H9 (cell line): ENCODE measurements around the gene BMP2K. TPM values are rescaled to one million over a fixed set of nuclear protein-coding genes. Genes with fewer than 3 reads are reported as not detected.
"Not testable (repeated sequence)": the region's sequence is repeated elsewhere in the genome, so short reads cannot be mapped to it uniquely, and the experiment has no call there.

ENCODE experiments used
- DNase-seq: peaks from one replicate; pipeline ENCODE4 v3.0.0-alpha.2; 2017
- H2AFZ ChIP-seq: one replicate; pipeline ENCODE4 v1.6.1; 2013; ENCODE audit warnings: mild to moderate bottlenecking, low read length, control low read depth, moderate library complexity
- H2AK5ac ChIP-seq: 2 replicates; pipeline ENCODE4 v1.6.1; 2013; ENCODE audit warnings: low read length, control low read depth, mixed read lengths; ENCODE audit not compliant: insufficient read length
- H2BK120ac ChIP-seq: one replicate; pipeline ENCODE4 v1.6.1; 2013; ENCODE audit warnings: low read depth, mild to moderate bottlenecking, low read length, control low read depth, inconsistent platforms; ENCODE audit not compliant: poor library complexity, severe bottlenecking
- H2BK12ac ChIP-seq: 2 replicates; pipeline ENCODE4 v1.6.1; 2013; ENCODE audit warnings: low read length, control low read depth, mixed read lengths, low read depth; ENCODE audit not compliant: insufficient read length
- H2BK15ac ChIP-seq: 2 replicates; pipeline ENCODE4 v1.6.1; 2013; ENCODE audit warnings: low read depth, low read length, control low read depth
- H2BK20ac ChIP-seq: one replicate; pipeline ENCODE4 v1.6.1; 2013; ENCODE audit warnings: low read depth, mild to moderate bottlenecking, low read length, control low read depth, inconsistent platforms; ENCODE audit not compliant: poor library complexity, severe bottlenecking
- H2BK5ac ChIP-seq: 2 replicates; pipeline ENCODE4 v1.6.1; 2013; ENCODE audit warnings: low read length, control low read depth, mixed read lengths; ENCODE audit not compliant: insufficient read length
- H3K14ac ChIP-seq: 2 replicates; pipeline ENCODE4 v1.6.1; 2013; ENCODE audit warnings: low read length, control low read depth; ENCODE audit not compliant: insufficient read depth
- H3K18ac ChIP-seq: 2 replicates; pipeline ENCODE4 v1.6.1; 2013; ENCODE audit warnings: low read depth, mild to moderate bottlenecking, mixed read lengths, low read length, control low read depth; ENCODE audit not compliant: insufficient read length
- H3K23ac ChIP-seq: 2 replicates; pipeline ENCODE4 v1.6.1; 2013; ENCODE audit warnings: low read length, control low read depth, mixed read lengths, low read depth; ENCODE audit not compliant: insufficient read length
- H3K23me2 ChIP-seq: 2 replicates; pipeline ENCODE4 v1.6.1; 2013; ENCODE audit warnings: low read depth, mild to moderate bottlenecking, mixed read lengths, low read length, control low read depth; ENCODE audit not compliant: insufficient read length, poor library complexity, severe bottlenecking
- H3K27ac ChIP-seq: 2 replicates; pipeline ENCODE4 v1.5.1; 2013; ENCODE audit warnings: low read length, control low read depth, mixed read lengths, low read depth; ENCODE audit not compliant: insufficient read length
- H3K27me3 ChIP-seq: 2 replicates; pipeline ENCODE4 v1.6.1; 2013; ENCODE audit warnings: low read length, control low read depth, inconsistent platforms; ENCODE audit not compliant: insufficient read depth
- H3K4ac ChIP-seq: 2 replicates; pipeline ENCODE4 v1.6.1; 2013; ENCODE audit warnings: low read depth, mild to moderate bottlenecking, control low read depth, inconsistent platforms, low read length, moderate library complexity
- H3K4me1 ChIP-seq: 2 replicates; pipeline ENCODE4 v1.6.1; 2013; ENCODE audit warnings: low read length, control low read depth, inconsistent platforms; ENCODE audit not compliant: insufficient read depth
- H3K4me2 ChIP-seq: 2 replicates; pipeline ENCODE4 v1.6.1; 2013; ENCODE audit warnings: low read length, control low read depth, mixed read lengths; ENCODE audit not compliant: insufficient read length, insufficient read depth
- H3K56ac ChIP-seq: 2 replicates; pipeline ENCODE4 v1.6.1; 2013; ENCODE audit warnings: low read depth, mild to moderate bottlenecking, mixed read lengths, low read length, control low read depth; ENCODE audit not compliant: insufficient read length
- H3K79me1 ChIP-seq: 2 replicates; pipeline ENCODE4 v1.6.1; 2013; ENCODE audit warnings: low read depth, mild to moderate bottlenecking, moderate library complexity, low read length, control low read depth, inconsistent platforms; ENCODE audit not compliant: insufficient read depth, poor library complexity, severe bottlenecking
- H3K79me2 ChIP-seq: 2 replicates; pipeline ENCODE4 v1.6.1; 2013; ENCODE audit warnings: low read length, control low read depth, inconsistent platforms; ENCODE audit not compliant: insufficient read depth
- H3K9ac ChIP-seq: 2 replicates; pipeline ENCODE4 v1.6.1; 2013; ENCODE audit warnings: low read length, control low read depth, mixed read lengths; ENCODE audit not compliant: insufficient read length; ENCODE audit errors: extremely low read depth
- H3K9me3 ChIP-seq: one replicate; pipeline ENCODE4 v1.6.1; 2013; ENCODE audit warnings: low read depth, low read length, inconsistent platforms; ENCODE audit not compliant: control insufficient read depth
- H3T11ph ChIP-seq: one replicate; pipeline ENCODE4 v1.6.1; 2013; ENCODE audit warnings: mild to moderate bottlenecking, low read length, control low read depth, inconsistent platforms
- H4K20me1 ChIP-seq: one replicate; pipeline ENCODE4 v1.6.1; 2013; ENCODE audit not compliant: control insufficient read depth, insufficient read length, insufficient read depth
- H4K5ac ChIP-seq: 2 replicates; pipeline ENCODE4 v1.6.1; 2013; ENCODE audit warnings: low read depth, mild to moderate bottlenecking, mixed read lengths, low read length, control low read depth; ENCODE audit not compliant: insufficient read length
- H4K8ac ChIP-seq: replicated peaks from 2 replicates; pipeline ENCODE4 v1.6.1; 2013; ENCODE audit warnings: low read length, control low read depth, mixed read lengths, low read depth; ENCODE audit not compliant: insufficient read length
- H4K91ac ChIP-seq: 2 replicates; pipeline ENCODE4 v1.6.1; 2013; ENCODE audit warnings: low read depth, mild to moderate bottlenecking, moderate library complexity, mixed read lengths, low read length, control low read depth; ENCODE audit not compliant: insufficient read length
- H3K27ac Mint-ChIP-seq, 3 experiments: 2 replicates in 2 of 3; 3 replicates in 1 of 3; pipeline ENCODE4 v1.8.0; 2020 to 2021; ENCODE audit warnings: mixed read lengths in 3 of 3, mild to moderate bottlenecking in 1 of 3, moderate library complexity in 1 of 3
- H3K27me3 Mint-ChIP-seq: 2 replicates; pipeline ENCODE4 v1.8.0; 2021; ENCODE audit warnings: low read depth, mild to moderate bottlenecking, moderate library complexity, mixed read lengths
- H3K36me3 Mint-ChIP-seq, 3 experiments: 2 replicates in 2 of 3; 3 replicates in 1 of 3; pipeline ENCODE4 v1.8.0; 2020 to 2021; ENCODE audit warnings: low read depth in 3 of 3, mixed read lengths in 3 of 3; ENCODE audit not compliant: insufficient read depth in 1 of 3
- H3K4me1 Mint-ChIP-seq, 2 experiments: 2 replicates each; pipeline ENCODE4 v1.8.0; 2020; ENCODE audit warnings: mixed read lengths in 2 of 2
- H3K4me3 Mint-ChIP-seq, 2 experiments: 2 replicates in 1 of 2; 3 replicates in 1 of 2; pipeline ENCODE4 v1.8.0; 2020 to 2021; ENCODE audit warnings: mild to moderate bottlenecking in 2 of 2, mixed read lengths in 2 of 2, moderate library complexity in 1 of 2
- H3K9me3 Mint-ChIP-seq, 2 experiments: 2 replicates in 1 of 2; 3 replicates in 1 of 2; pipeline ENCODE4 v1.8.0; 2020; ENCODE audit warnings: mild to moderate bottlenecking in 2 of 2, mixed read lengths in 2 of 2, moderate library complexity in 1 of 2
- CTCF ChIP-seq: fragments of 200-600 bp; sonication (generic); conservative IDR thresholded peaks from 3 replicates; pipeline ENCODE4 v1.8.0; 2021; ENCODE audit warnings: antibody characterized with exemption, mild to moderate bottlenecking
- WGBS: extraction: QIAGEN DNeasy Blood & Tissue Kit; methylation state at CpG from one replicate; pipeline ENCODE4 v1.1.7; 2013; ENCODE audit warnings: missing lambda C conversion rate, low lambda C conversion rate, mixed read lengths; ENCODE audit not compliant: insufficient read length; ENCODE audit errors: extremely low coverage; 5-methylcytosine and 5-hydroxymethylcytosine counted together
- total RNA-seq: library from RNA; stranded (reverse); gene quantifications from 2 replicates; pipeline ENCODE4 v1.2.1, GENCODE V29; 2021

BMP2K gene
- total RNA-seq, 1 experiment from 2014 or later, result 26.4 TPM

GRCh38 chr4:78907638-78908037 lies 131.5 kb downstream of the BMP2K start:
- H2AK5ac ChIP-seq, result no peak overlapping the region
- no peaks in the 10 kb centered on the region for H3K23me2 ChIP-seq
- Mint-ChIP-seq H3K27ac (no peak overlapping the region), H3K36me3 (peaks cover 7 to 14% (median 9%) of the 10 kb centered on the region in 3 experiments; a peak in 5 of 7 replicates), H3K9me3 (no peaks in the 10 kb centered on the region), H3K27me3 (no peaks in the 10 kb centered on the region), H3K4me1 (no peaks in the 10 kb centered on the region), H3K4me3 (no peak overlapping the region)
- no peak overlapping the region for H3T11ph ChIP-seq
- no peaks in the 10 kb centered on the region for H3K79me1 ChIP-seq
- H3K27me3 ChIP-seq, result no peaks in the 10 kb centered on the region
- no peak overlapping the region for H2BK120ac ChIP-seq
- H2AFZ ChIP-seq, result no peak overlapping the region
- no peak overlapping the region for H3K14ac ChIP-seq
- no peak overlapping the region for H3K18ac ChIP-seq
- no peak overlapping the region for H4K5ac ChIP-seq
- no peak for TF ChIP-seq CTCF
- H3K9me3 ChIP-seq, result no peaks in the 10 kb centered on the region
- no peaks in the 10 kb centered on the region for H3K4me1 ChIP-seq
- WGBS, result no CpG with 5 or more reads among the region's 6 CpGs
- H3K4me2 ChIP-seq, result no peak overlapping the region
- no peak overlapping the region for H3K23ac ChIP-seq
- H4K20me1 ChIP-seq, result no peaks in the 10 kb centered on the region
- no peak overlapping the region for H2BK12ac ChIP-seq
- no peak for DNase-seq
- no peak overlapping the region for H3K56ac ChIP-seq
- H4K91ac ChIP-seq, result no peak overlapping the region
- H2BK15ac ChIP-seq, result no peak overlapping the region
- no peak overlapping the region for H3K9ac ChIP-seq
- H4K8ac ChIP-seq, result no peak overlapping the region
- H3K4ac ChIP-seq, result no peak overlapping the region
- H2BK5ac ChIP-seq, result no peak overlapping the region
- H3K79me2 ChIP-seq, result no peaks in the 10 kb centered on the region
- no peak overlapping the region for H3K27ac ChIP-seq
- H2BK20ac ChIP-seq, result no peak overlapping the region

- H3K4me2 ChIP-seq, H4K91ac ChIP-seq, H2AFZ ChIP-seq, DNase-seq, H3K9ac ChIP-seq, H3K79me2 ChIP-seq, H3K27ac Mint-ChIP-seq, H3K27me3 Mint-ChIP-seq, H3K14ac ChIP-seq, H3K23ac ChIP-seq, H4K8ac ChIP-seq, H3K79me1 ChIP-seq, H3T11ph ChIP-seq, H3K4ac ChIP-seq, H3K27me3 ChIP-seq, H2BK5ac ChIP-seq, H3K9me3 ChIP-seq, H3K4me1 ChIP-seq, H2BK20ac ChIP-seq, H3K9me3 Mint-ChIP-seq, H4K5ac ChIP-seq, H3K4me3 Mint-ChIP-seq, H3K18ac ChIP-seq, H3K4me1 Mint-ChIP-seq, H3K56ac ChIP-seq, H4K20me1 ChIP-seq, H2AK5ac ChIP-seq, H2BK120ac ChIP-seq, H3K27ac ChIP-seq, H3K23me2 ChIP-seq, H2BK15ac ChIP-seq, H2BK12ac ChIP-seq: not testable (repeated sequence)
- H3K36me3 Mint-ChIP-seq, result peaks cover 7 to 14% (median 9%) of the 10 kb centered on the region in 3 experiments; a peak in 5 of 7 replicates
- no CpG with 5 or more reads among the region's 6 CpGs for WGBS
Measured at GRCh38 chr4:78908974-78909373, 132.8 kb downstream of the BMP2K start.
